Sigmoid colon (tissue), 4 donors: ENCODE measurements around the gene ATXN1.

ENCODE experiments used
- CTCF ChIP-seq, 4 experiments: fragments of 450-650 bp in 3 of 4; fragments of 200-600 bp in 1 of 4; IDR thresholded peaks; one replicate each; pipeline ENCODE4 v1.5.1; 2016 to 2019; ENCODE audit warnings: antibody characterized with exemption in 4 of 4, mild to moderate bottlenecking in 3 of 4, moderate library complexity in 2 of 4
- POLR2A ChIP-seq, 2 donors: fragments of 450-650 bp; IDR thresholded peaks; one replicate each; pipeline ENCODE4 v1.6.1; 2016; ENCODE audit warnings: antibody characterized with exemption in 2 of 2, mild to moderate bottlenecking in 2 of 2, moderate library complexity in 2 of 2
- POLR2AphosphoS5 ChIP-seq, 4 donors: sonication (generic); formaldehyde crosslinking; IDR thresholded peaks; one replicate each; pipeline ENCODE4 v1.6.1; 2017; ENCODE audit warnings: antibody characterized with exemption in 4 of 4

- no peak for TF ChIP-seq CTCF (IDR thresholded peaks at IDR 0.05)
- TF ChIP-seq POLR2A (IDR thresholded peaks at IDR 0.05): no peak
- no peak for TF ChIP-seq POLR2AphosphoS5 (IDR thresholded peaks at IDR 0.05)
Measured at GRCh38 chr6:16712255-16712930, 48.9 kb downstream of the ATXN1 start.
